ENCODE data around the gene GSDMA.
"Not testable (repeated sequence)": the region's sequence is repeated elsewhere in the genome, so short reads cannot be mapped to it uniquely, and the experiment has no call there.

The GSDMA gene

DNA sequence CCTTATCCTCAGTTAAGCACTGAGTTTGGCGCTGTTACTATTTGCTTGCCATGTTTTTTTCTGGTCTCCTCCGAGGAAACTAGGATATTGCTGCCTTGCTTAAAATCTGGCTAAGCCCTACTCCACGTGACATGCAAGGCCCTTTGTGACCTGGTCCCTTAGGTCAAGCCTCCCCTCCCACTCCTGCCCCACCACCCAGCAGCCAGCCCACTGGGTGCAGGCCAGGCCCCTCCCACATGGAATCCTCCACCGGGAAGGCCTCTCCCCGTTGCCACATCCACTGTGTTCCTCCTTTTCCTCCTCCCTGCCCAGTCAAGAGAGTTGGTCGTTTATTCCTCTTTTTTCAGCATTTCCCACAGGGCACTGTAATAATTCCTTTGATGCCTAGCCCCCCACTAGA is 34.0 kb downstream of the GSDMA start:
- no peak for DNase-seq (ENCODE audit: low spot score)

DNA sequence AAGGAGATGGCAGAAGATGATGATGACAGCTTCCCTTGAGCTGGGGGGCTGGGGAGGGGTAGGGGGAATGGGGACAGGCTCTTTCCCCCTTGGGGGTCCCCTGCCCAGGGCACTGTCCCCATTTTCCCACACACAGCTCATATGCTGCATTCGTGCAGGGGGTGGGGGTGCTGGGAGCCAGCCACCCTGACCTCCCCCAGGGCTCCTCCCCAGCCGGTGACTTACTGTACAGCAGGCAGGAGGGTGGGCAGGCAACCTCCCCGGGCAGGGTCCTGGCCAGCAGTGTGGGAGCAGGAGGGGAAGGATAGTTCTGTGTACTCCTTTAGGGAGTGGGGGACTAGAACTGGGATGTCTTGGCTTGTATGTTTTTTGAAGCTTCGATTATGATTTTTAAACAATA is 34.7 kb downstream of the GSDMA start:
- DNase-seq (ENCODE audit: low spot score): no peak

GRCh38 chr17:39999067-39999466 is 36.3 kb downstream of the GSDMA start:
- DNase-seq (ENCODE audit: low spot score): no peak

GRCh38 chr17:40000161-40000560 is 37.4 kb downstream of the GSDMA start:
- DNase-seq (ENCODE audit: low spot score): no peak

- not testable (repeated sequence) for DNase-seq (ENCODE audit: low spot score)
These were observed 38.5 kb downstream of the GSDMA start for GRCh38 chr17:40001335-40001734.

DNA sequence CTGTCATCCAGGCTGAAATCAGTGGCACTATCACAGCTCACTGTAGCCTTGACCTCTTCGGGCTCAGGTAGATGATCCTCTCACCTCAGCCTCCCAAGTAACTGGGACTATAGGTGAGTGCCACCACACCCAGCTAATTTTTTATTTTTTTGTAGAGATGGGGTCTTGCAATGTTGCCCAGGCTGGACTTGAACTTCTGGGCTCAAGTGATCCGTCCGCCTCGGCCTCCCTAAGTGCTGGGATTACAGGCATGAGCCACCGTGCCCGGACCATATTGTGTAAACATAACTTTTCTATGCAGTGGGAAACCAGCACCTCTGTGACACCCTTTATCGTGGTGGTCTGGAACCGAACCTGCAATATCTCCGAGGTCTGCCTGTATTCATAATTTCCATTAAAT is 41.3 kb downstream of the GSDMA start:
- no peak for DNase-seq (ENCODE audit: low spot score)

DNA sequence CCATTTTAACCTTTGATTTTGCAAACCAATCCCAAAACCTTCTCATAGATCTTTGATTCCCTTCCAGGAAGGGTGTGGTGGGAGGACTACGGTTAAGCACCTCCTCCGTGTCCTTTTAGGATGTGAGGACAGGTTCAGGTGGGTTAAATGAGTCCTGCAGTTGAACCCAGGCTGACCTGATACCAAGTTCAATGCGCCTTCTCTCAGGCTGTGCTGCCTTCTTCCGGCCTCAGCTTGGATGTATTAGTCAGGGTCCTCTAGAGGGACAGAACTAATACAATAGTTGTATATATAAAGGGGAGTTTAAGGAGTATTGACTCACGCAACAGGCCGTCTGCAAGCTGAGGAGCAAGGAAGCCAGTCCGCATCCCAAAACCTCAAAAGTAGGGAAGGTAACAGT is 41.9 kb downstream of the GSDMA start:
- no peak for DNase-seq (ENCODE audit: low spot score)

DNA sequence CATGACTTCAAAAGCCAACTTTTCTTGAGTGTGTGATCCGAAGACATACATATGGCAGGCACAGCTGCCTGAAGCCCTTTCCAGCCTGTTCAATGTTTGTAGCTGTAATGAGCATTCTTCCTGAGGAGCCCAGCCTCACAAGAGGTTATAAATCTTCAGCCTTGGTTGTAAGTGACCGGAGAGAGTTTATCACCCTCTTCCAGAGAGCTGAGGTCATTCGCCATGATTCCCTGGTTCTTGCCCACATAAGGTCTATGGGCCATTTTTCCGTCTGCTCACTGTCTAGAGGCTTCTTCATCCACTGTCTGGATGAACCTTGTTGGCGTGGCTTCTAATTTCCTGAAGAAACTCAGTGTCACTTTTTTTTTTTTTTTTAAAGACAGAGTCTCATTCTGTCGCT is 42.7 kb downstream of the GSDMA start:
- DNase-seq (ENCODE audit: low spot score): no peak

DNA sequence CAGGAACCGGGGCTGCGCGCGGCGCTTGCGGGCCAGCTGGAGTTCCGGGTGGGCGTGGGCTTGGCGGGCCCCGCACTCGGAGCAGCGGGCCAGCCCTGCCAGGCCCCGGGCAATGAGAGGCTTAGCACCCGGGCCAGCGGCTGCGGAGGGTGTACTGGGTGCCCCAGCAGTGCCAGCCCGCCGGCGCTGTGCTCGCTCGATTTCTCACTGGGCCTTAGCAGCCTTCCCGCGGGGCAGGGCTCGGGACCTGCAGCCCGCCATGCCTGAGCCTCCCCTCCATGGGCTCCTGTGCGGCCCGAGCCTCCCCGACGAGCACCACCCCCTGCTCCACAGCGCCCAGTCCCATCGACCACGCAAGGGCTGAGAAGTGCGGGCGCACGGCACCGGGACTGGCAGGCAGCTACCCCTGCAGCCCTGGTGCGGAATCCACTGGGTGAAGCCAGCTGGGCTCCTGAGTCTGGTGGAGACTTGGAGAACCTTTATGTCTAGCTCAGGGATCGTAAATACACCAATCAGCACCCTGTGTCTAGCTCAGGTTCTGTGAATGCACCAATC is 48.2 kb downstream of the GSDMA start:
- DNase-seq (ENCODE audit: low spot score): not testable (repeated sequence)

DNA sequence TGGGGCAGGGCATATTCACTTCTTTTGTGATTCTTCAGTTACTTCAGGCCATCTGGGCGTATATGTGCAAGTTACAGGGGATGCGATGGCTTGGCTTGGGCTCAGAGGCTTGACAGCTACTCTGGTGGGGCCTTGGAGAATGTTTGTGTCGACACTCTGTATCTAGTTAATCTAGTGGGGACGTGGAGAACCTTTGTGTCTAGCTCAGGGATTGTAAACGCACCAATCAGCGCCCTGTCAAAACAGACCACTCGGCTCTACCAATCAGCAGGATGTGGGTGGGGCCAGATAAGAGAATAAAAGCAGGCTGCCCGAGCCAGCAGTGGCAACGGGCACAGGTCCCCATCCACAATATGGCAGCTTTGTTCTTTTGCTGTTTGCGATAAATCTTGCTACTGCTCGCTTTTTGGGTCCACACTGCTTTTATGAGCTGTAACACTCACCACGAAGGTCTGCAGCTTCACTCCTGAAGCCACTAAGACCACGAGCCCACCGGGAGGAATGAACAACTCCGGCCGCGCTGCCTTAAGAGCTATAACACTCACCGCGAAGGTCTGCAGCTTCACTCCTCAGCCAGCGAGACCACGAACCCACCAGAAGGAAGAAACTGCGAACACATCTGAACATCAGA is 49.3 kb downstream of the GSDMA start:
- DNase-seq (ENCODE audit: low spot score): not testable (repeated sequence)

DNA sequence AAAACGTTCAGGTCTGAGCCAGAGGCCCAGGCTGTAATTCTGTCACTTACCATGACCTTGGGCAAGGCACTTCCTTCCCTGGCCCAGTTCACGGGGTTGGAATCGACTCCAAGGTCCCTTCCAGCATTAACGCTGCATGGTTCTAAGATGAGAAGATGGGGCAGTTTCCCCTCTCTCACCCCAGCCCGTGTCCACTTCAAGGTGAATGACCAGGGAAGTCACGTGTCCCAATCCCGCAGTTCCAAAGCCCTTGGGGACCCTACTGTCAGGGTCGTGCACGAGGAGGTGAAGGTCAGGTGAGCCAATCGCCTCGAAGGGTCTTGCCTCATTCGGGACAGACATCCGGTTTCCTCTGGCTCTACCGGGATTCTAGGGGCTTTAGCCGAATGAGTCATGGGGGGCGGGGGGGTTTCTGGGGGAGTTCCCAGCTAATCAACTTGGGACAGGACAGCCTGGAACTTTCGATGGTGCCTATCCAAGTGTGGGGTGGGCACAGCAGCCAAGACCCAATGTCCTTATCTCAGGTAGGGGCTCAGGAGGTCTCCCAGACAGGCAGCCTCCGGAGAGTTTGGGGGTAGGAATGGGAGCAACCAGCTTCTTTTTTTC is 51.7 kb downstream of the GSDMA start:
- DNase-seq (ENCODE audit: low spot score): no peak

- no peak for DNase-seq (ENCODE audit: low spot score)
These were observed 52.5 kb downstream of the GSDMA start, which contains the start of gene CSF3 for GRCh38 chr17:40015005-40015997. Gene CSF3 (plus strand): TSS chr17:40015440. CDS start chr17:40015475, 35 bp downstream.

- no peak for DNase-seq (ENCODE audit: low spot score)
These were observed 53.5 kb downstream of the GSDMA start for GRCh38 chr17:40015998-40016985.

- no peak for DNase-seq (ENCODE audit: low spot score)
These were observed 54.7 kb downstream of the GSDMA start for GRCh38 chr17:40017422-40018080.

DNA sequence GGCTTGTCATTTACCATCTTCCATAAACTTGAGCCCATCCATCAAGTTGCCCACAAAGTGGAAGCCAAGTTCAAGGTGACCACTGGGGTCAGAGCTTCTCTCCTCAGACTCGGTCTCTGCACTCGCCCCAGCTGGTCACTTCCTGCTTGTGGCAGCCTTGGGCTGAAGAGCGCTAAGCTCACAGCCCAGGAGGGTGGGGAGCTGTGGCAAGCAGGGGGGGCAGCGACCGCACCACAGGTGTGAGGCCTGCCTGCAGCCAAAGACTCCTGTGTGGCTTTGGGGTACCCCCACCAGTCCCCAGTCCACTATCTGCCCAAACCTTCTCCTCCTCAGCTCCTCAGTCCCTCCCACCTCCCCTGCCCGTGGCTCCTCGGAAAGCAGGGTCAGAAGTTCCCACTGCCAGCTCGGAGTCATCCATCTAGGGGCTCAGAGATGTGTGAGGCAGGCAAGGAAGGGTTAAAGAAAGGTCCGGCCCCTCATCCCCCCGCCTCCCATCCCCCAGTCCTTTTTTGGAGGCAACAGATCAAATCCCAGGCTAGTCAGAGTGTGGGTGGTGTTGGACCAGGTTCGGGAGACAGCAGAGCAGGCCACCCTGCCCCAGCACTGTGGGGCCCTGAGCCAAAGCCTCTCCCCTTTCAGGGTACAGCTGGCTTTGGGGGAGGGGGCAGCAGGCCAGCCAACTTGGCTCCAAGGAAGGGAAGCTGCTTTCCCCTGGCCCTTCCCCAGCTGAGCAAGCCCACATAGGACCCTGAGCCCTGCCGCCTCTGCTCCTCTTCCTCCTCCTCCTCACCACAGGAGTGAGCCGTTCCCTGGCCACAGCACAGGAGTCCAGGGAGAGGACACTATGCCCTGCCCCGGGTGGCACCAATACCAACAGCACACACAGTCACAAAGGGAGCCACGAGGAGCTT is 55.7 kb downstream of the GSDMA start:
- DNase-seq (ENCODE audit: low spot score): no peak

GRCh38 chr17:40019140-40019991 is 56.6 kb downstream of the GSDMA start:
- no peak for DNase-seq (ENCODE audit: low spot score)

GRCh38 chr17:40020146-40020545 is 57.3 kb downstream of the GSDMA start:
- DNase-seq (ENCODE audit: low spot score): no peak

DNA sequence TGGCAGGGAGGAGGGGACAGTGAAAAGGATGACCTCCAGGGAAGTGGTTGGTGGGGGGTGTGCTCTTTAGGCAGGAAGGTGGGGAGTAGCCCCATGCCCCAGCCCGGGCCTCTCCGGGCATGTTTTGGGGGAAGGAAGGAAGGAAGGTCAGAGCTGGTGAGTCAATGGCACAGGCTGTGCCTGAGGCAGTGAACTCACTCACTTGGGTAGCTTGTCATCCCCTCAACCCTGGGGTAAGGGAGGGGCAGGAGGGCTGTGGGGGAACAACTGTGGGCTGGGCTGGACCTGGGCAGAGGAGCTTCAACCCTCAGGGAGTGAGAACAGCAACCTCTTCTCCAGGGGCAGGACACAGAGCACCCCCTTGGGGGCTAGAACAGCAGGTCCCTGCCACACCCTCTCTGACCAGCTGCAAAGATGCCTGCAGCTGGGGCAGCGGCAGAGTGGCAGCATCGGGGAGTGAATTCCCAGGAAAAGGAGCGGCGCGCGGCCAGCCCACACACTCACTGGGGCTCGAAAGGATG is 58.7 kb downstream of the GSDMA start:
- no peak for DNase-seq (ENCODE audit: low spot score)
